H1 (cell line): ENCODE data around the gene ANKRD11. TPM values are rescaled to one million over a fixed set of nuclear protein-coding genes. Genes with fewer than 3 reads are reported as not detected.

Experiments
- E2F6 ChIP-seq: IDR thresholded peaks from 2 replicates; pipeline ENCODE4 v1.6.1; 2012; ENCODE audit warnings: inconsistent platforms
- KDM1A ChIP-seq: fragments of 200-600, 300-600 bp; sonication (generic); IDR thresholded peaks from 2 replicates; pipeline ENCODE4 v1.7.1; 2016; ENCODE audit warnings: mild to moderate bottlenecking, low read length, borderline replicate concordance
- POLR2A ChIP-seq, 2 experiments: IDR thresholded peaks; 1 replicate in 1 of 2; 2 replicates in 1 of 2; pipeline ENCODE4 v1.6.1; 2011; ENCODE audit warnings: low read depth in 2 of 2, low read length in 2 of 2, mild to moderate bottlenecking in 2 of 2; ENCODE audit errors: control extremely low read depth in 1 of 2
- POLR2AphosphoS5 ChIP-seq: IDR thresholded peaks from 2 replicates; pipeline ENCODE4 v1.6.1; 2011; ENCODE audit warnings: low read depth, low read length
- RBBP5 ChIP-seq: IDR thresholded peaks from 2 replicates; pipeline ENCODE4 v1.7.1; 2012; ENCODE audit warnings: low read depth, mild to moderate bottlenecking, inconsistent platforms, low read length, moderate library complexity, borderline replicate concordance
- RNF2 ChIP-seq: fragments of 200-900, 300-1000 bp; sonication (generic); IDR thresholded peaks from 2 replicates; pipeline ENCODE4 v1.7.1; 2016; ENCODE audit warnings: borderline replicate concordance, low read depth, mild to moderate bottlenecking, antibody characterized with exemption, low read length; ENCODE audit not compliant: poor library complexity, severe bottlenecking; ENCODE audit errors: missing control alignments
- RXRA ChIP-seq: IDR thresholded peaks from 2 replicates; pipeline ENCODE4 v1.6.1; 2011; ENCODE audit warnings: low read depth, mild to moderate bottlenecking, low read length, moderate library complexity; ENCODE audit not compliant: insufficient read depth
- SAP30 ChIP-seq: fragments of 300-600 bp; sonication (generic); IDR thresholded peaks from 2 replicates; pipeline ENCODE4 v1.7.1; 2012; ENCODE audit warnings: low read length, moderate library complexity, mild to moderate bottlenecking, inconsistent platforms; ENCODE audit not compliant: insufficient read depth, insufficient replicate concordance
- polyA plus RNA-seq, 7 experiments: library from polyadenylated mRNA; depleted of rRNA in 3 of 7; stranded (reverse) in 5 of 7; unstranded in 2 of 7; fragments of >200 nt in 5 of 7; fragments of 200-250 nt in 2 of 7; gene quantifications; 1 replicate in 5 of 7; 2 replicates in 1 of 7; 4 replicates in 1 of 7; pipeline versions ENCODE4 v1.2.1 to v1.2.3, GENCODE V29; 2011 to 2013; ENCODE audit warnings: missing spikeins in 2 of 7, mixed read lengths in 2 of 7
- total RNA-seq: library from RNA; stranded (reverse); fragmentation: NEBNext Ultra II Directional; extraction: Animal tissue kit (Norgen Biotek cat#: 25700); gene quantifications from 2 replicates; pipeline ENCODE4 v1.2.1, GENCODE V29; 2021
- TF ChIP-seq, protein P1 (sequence below): fragments of 300-600 bp; sonication (generic); IDR thresholded peaks from 2 replicates; pipeline ENCODE4 v1.7.1; 2012; ENCODE audit warnings: low read length, moderate library complexity, mild to moderate bottlenecking, inconsistent platforms; ENCODE audit not compliant: insufficient replicate concordance
- TF ChIP-seq, protein P2 (sequence below): IDR thresholded peaks from 2 replicates; pipeline ENCODE4 v1.6.1; 2012; ENCODE audit warnings: inconsistent platforms

ANKRD11 gene
- total and polyA plus RNA-seq, 2 of the 8 experiments (the other 6 are each of a cell fraction or from before 2014, with no cell fraction given): 46.5 to 142 TPM

DNA sequence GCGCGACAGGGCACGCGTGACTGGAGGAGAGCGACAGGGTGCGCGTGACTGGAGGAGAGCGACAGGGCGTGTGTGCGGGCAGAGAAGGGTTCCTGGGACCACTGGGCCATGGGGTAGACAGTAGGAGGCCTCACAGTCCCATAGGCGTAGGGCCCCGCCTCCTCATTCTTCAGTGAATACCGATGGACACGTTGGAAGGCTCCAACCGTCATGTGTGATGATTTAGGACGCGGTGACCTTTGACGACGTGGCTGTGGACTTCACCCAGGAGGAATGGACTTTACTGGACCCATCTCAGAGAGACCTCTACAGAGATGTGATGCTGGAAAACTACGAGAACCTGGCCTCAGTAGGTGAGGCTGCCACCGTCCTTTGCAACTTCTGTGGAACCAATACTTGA is 267.4 kb downstream of the ANKRD11 start (continued):
- TF ChIP-seq, protein P1, sequence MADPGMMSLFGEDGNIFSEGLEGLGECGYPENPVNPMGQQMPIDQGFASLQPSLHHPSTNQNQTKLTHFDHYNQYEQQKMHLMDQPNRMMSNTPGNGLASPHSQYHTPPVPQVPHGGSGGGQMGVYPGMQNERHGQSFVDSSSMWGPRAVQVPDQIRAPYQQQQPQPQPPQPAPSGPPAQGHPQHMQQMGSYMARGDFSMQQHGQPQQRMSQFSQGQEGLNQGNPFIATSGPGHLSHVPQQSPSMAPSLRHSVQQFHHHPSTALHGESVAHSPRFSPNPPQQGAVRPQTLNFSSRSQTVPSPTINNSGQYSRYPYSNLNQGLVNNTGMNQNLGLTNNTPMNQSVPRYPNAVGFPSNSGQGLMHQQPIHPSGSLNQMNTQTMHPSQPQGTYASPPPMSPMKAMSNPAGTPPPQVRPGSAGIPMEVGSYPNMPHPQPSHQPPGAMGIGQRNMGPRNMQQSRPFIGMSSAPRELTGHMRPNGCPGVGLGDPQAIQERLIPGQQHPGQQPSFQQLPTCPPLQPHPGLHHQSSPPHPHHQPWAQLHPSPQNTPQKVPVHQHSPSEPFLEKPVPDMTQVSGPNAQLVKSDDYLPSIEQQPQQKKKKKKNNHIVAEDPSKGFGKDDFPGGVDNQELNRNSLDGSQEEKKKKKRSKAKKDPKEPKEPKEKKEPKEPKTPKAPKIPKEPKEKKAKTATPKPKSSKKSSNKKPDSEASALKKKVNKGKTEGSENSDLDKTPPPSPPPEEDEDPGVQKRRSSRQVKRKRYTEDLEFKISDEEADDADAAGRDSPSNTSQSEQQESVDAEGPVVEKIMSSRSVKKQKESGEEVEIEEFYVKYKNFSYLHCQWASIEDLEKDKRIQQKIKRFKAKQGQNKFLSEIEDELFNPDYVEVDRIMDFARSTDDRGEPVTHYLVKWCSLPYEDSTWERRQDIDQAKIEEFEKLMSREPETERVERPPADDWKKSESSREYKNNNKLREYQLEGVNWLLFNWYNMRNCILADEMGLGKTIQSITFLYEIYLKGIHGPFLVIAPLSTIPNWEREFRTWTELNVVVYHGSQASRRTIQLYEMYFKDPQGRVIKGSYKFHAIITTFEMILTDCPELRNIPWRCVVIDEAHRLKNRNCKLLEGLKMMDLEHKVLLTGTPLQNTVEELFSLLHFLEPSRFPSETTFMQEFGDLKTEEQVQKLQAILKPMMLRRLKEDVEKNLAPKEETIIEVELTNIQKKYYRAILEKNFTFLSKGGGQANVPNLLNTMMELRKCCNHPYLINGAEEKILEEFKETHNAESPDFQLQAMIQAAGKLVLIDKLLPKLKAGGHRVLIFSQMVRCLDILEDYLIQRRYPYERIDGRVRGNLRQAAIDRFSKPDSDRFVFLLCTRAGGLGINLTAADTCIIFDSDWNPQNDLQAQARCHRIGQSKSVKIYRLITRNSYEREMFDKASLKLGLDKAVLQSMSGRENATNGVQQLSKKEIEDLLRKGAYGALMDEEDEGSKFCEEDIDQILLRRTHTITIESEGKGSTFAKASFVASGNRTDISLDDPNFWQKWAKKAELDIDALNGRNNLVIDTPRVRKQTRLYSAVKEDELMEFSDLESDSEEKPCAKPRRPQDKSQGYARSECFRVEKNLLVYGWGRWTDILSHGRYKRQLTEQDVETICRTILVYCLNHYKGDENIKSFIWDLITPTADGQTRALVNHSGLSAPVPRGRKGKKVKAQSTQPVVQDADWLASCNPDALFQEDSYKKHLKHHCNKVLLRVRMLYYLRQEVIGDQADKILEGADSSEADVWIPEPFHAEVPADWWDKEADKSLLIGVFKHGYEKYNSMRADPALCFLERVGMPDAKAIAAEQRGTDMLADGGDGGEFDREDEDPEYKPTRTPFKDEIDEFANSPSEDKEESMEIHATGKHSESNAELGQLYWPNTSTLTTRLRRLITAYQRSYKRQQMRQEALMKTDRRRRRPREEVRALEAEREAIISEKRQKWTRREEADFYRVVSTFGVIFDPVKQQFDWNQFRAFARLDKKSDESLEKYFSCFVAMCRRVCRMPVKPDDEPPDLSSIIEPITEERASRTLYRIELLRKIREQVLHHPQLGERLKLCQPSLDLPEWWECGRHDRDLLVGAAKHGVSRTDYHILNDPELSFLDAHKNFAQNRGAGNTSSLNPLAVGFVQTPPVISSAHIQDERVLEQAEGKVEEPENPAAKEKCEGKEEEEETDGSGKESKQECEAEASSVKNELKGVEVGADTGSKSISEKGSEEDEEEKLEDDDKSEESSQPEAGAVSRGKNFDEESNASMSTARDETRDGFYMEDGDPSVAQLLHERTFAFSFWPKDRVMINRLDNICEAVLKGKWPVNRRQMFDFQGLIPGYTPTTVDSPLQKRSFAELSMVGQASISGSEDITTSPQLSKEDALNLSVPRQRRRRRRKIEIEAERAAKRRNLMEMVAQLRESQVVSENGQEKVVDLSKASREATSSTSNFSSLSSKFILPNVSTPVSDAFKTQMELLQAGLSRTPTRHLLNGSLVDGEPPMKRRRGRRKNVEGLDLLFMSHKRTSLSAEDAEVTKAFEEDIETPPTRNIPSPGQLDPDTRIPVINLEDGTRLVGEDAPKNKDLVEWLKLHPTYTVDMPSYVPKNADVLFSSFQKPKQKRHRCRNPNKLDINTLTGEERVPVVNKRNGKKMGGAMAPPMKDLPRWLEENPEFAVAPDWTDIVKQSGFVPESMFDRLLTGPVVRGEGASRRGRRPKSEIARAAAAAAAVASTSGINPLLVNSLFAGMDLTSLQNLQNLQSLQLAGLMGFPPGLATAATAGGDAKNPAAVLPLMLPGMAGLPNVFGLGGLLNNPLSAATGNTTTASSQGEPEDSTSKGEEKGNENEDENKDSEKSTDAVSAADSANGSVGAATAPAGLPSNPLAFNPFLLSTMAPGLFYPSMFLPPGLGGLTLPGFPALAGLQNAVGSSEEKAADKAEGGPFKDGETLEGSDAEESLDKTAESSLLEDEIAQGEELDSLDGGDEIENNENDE: no peak
- TF ChIP-seq RBBP5: no peak
- no peak for TF ChIP-seq SAP30
- TF ChIP-seq, protein P2, sequence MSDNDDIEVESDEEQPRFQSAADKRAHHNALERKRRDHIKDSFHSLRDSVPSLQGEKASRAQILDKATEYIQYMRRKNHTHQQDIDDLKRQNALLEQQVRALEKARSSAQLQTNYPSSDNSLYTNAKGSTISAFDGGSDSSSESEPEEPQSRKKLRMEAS: no peak
- TF ChIP-seq RNF2: no peak
- TF ChIP-seq KDM1A: no peak
- no peak for TF ChIP-seq RXRA
- TF ChIP-seq POLR2A (IDR thresholded peaks at IDR 0.05; ENCODE audit: control extremely low read depth in 1 of 2, low read depth in 2 of 2, low read length in 2 of 2): no peak
- TF ChIP-seq E2F6: no peak
- TF ChIP-seq POLR2AphosphoS5: no peak
